Adrenal gland (tissue), 12 donors: ENCODE measurements around the gene ARHGEF37. TPM values are rescaled to one million over a fixed set of nuclear protein-coding genes. Genes with fewer than 3 reads are reported as not detected.
A peak's percentile ranks its signal among the peaks of the same experiment; 100 is the strongest.

Experiments used
- DNase-seq, 7 donors: peaks; one replicate each; pipeline ENCODE4 v3.0.0-alpha.2; 2019 to 2020
- H3K27ac ChIP-seq, 5 donors: fragments of 200-600 bp; sonication (generic) in 4 of 5; 1 replicate in 3 of 5; 2 replicates in 2 of 5; pipeline versions ENCODE4 v1.5.1 to v1.8.0; 2016 to 2020; ENCODE audit warnings: mild to moderate bottlenecking in 1 of 5
- H3K27me3 ChIP-seq: fragments of 200-600 bp; 2 replicates; pipeline ENCODE4 v1.8.0; 2021
- H3K36me3 ChIP-seq, 2 donors: fragments of 200-600 bp; replicated peaks in 1 of 2; 1 replicate in 1 of 2; 2 replicates in 1 of 2; pipeline versions ENCODE4 v1.5.1 to v1.8.0; 2018 to 2022
- H3K4me1 ChIP-seq, 2 donors: fragments of 200-600 bp; replicated peaks in 1 of 2; 1 replicate in 1 of 2; 2 replicates in 1 of 2; pipeline versions ENCODE4 v1.5.1 to v1.8.0; 2018 to 2021
- H3K4me3 ChIP-seq, 4 donors: fragments of 200-600 bp; sonication (generic) in 3 of 4; one replicate each; pipeline ENCODE4 v1.5.1; 2016 to 2018
- H3K9me3 ChIP-seq, 3 donors: fragments of 200-600 bp; sonication (generic) in 1 of 3; replicated peaks in 1 of 3; 1 replicate in 2 of 3; 2 replicates in 1 of 3; pipeline versions ENCODE4 v1.5.1 to v1.8.0; 2016 to 2021
- POLR2A ChIP-seq, 2 donors: fragments of 450-650 bp; IDR thresholded peaks; one replicate each; pipeline ENCODE4 v1.6.1; 2017; ENCODE audit warnings: antibody characterized with exemption in 2 of 2, mild to moderate bottlenecking in 2 of 2, moderate library complexity in 1 of 2
- WGBS, 4 donors: extraction: QIAGEN DNeasy Blood & Tissue Kit in 2 of 4; methylation state at CpG; one replicate each; pipeline versions ENCODE4 v1.1.5 to v1.1.7; 2013 to 2017; 5-methylcytosine and 5-hydroxymethylcytosine counted together
- intact Hi-C, 2 donors: fragments of 100-400 bp; cut with DNase I; formaldehyde crosslinking; loops; one replicate each; pipeline versions ENCODE4 v1.14.1 to v1.15.0; 2022 to 2023
- polyA plus RNA-seq, 3 donors: library from polyadenylated mRNA; stranded (reverse); fragments of 200-250 nt in 2 of 3; fragments of 350-450 nt in 1 of 3; fragmentation: Illumina TruSeq in 1 of 3; extraction: RNeasy Lipid Tissue Mini Kit (QIAGEN cat#74804) in 1 of 3; gene quantifications; one replicate each; pipeline ENCODE4 v1.2.3, GENCODE V29; 2013 to 2014
- total RNA-seq, 9 donors: library from RNA; depleted of rRNA in 4 of 9; stranded (reverse); fragments of >200 nt in 4 of 9; fragments of 120-200 nt in 1 of 9; fragmentation: NEBNext Ultra II Directional in 1 of 9; extraction: Animal tissue kit (Norgen Biotek cat#: 25700) in 1 of 9; gene quantifications; one replicate each; pipeline versions ENCODE4 v1.1.0 to v1.2.4, GENCODE V29; 2013 to 2023
- TF ChIP-seq, protein P1 (sequence below), 6 experiments: fragments of 450-650 bp in 4 of 6; fragments of 200-600 bp in 2 of 6; sonication (generic) in 1 of 6; IDR thresholded peaks; 1 replicate in 5 of 6; 2 replicates in 1 of 6; pipeline versions ENCODE4 v1.5.1 to v1.8.0; 2016 to 2021; ENCODE audit warnings: antibody characterized with exemption in 6 of 6, mild to moderate bottlenecking in 2 of 6, moderate library complexity in 1 of 6
- donor health status: healthy with polysubstance abuse.
- donor health status: Bipolar disorder and iron deficiency.
- donor health status: DM: yes; HTN: yes; CAD: no.
- donor health status: DM: no; HTN: no; CAD: no.
- donor health status: DM: no; HTN: no; CAD: no.
- donor health status: DM: yes; HTN: yes; CAD: no.

ARHGEF37 gene
- total and polyA plus RNA-seq, 12 donors: 0.83 to 8.4 (median 4.0) TPM

- TF ChIP-seq, protein P1, sequence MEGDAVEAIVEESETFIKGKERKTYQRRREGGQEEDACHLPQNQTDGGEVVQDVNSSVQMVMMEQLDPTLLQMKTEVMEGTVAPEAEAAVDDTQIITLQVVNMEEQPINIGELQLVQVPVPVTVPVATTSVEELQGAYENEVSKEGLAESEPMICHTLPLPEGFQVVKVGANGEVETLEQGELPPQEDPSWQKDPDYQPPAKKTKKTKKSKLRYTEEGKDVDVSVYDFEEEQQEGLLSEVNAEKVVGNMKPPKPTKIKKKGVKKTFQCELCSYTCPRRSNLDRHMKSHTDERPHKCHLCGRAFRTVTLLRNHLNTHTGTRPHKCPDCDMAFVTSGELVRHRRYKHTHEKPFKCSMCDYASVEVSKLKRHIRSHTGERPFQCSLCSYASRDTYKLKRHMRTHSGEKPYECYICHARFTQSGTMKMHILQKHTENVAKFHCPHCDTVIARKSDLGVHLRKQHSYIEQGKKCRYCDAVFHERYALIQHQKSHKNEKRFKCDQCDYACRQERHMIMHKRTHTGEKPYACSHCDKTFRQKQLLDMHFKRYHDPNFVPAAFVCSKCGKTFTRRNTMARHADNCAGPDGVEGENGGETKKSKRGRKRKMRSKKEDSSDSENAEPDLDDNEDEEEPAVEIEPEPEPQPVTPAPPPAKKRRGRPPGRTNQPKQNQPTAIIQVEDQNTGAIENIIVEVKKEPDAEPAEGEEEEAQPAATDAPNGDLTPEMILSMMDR (IDR thresholded peaks at IDR 0.05): no peak
- no peak for TF ChIP-seq POLR2A (IDR thresholded peaks at IDR 0.05)
- intact Hi-C loops: no loop called here
These were observed 2.4 kb upstream of the ARHGEF37 start for GRCh38 chr5:149578896-149579295.

GRCh38 chr5:149580808-149581191 is 498 bp upstream of the ARHGEF37 start:
- Histone ChIP-seq H3K27ac (peak overlapping the region in 4 of 5 donors; percentile 5 to 88 (median 62)), H3K9me3 (no peaks in the 10 kb centered on the region), H3K4me3 (peak overlapping the region in 3 of 4 donors; percentile 53 to 90 (median 58)), H3K4me1 (peaks cover 11 to 39% of the 10 kb centered on the region in 2 donors), H3K36me3 (no peaks in the 10 kb centered on the region), H3K27me3 (no peaks in the 10 kb centered on the region)
- TF ChIP-seq POLR2A (IDR thresholded peaks at IDR 0.05): no peak
- TF ChIP-seq, protein P1 (IDR thresholded peaks at IDR 0.05): no peak
- intact Hi-C loops: no loop called here
- DNase-seq: no peak
- WGBS, 4 donors: 43 to 76% (median 52%) methylated on average over 5 to 10 of the region's 10 CpGs

More at GRCh38 chr5:149578896-149579295, 2.4 kb upstream of the ARHGEF37 start:
- Histone ChIP-seq H3K36me3 (no peaks in the 10 kb centered on the region), H3K4me3 (no peak overlapping the region), H3K9me3 (no peaks in the 10 kb centered on the region), H3K27me3 (no peaks in the 10 kb centered on the region), H3K4me1 (peaks cover 11 to 30% of the 10 kb centered on the region in 2 donors), H3K27ac (no peak overlapping the region)
- no peak for DNase-seq
- 78 to 92% (median 85%) methylated on average over 5 of the region's 5 CpGs for WGBS, 4 donors

DNA sequence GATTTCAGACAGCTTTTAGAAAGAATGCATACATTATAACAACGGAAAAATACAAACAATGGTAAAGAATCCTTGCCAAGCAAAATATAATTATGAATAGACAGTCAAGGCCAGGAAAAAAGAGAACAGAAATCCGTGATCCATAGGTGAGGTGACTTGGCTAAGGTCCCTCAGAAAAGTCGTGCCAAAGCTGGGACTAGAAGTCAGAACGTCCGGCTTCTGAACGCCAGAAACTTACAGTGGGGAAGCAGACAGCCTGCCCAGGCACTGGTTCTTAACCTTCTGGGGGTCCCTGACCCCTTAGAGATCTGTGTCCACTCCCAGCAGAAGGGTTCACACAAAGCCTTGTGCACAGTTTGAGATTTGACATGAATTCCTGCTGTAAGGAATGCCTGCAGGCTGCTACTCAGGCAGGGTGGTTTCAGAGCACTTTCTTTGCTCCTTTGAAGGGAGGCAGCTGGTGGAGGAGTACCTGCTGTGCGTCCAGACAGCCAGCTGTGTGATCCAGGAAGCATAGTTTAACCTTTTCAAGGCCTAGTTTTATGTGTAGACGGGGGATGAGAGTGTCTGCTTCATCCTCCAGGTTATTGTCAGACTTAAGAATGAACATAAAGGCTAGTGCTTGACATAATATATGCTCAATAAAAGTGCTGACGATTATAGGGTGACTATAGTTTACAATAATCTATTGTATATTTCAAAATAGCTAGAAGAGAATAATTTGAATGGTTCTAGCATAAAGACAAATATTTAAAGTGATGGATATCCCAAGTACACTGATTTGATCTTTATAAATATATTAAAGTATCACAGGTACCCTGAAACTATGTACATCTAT is 852 bp downstream of the ARHGEF37 start:
- peaks cover 11 to 46% of the 10 kb centered on the region in 2 donors for H3K4me1 ChIP-seq
- peak overlapping the region in 1 of 4 donors; percentile 90 for H3K4me3 ChIP-seq
- peak overlapping the region in 2 of 5 donors; percentile 75 to 88 for H3K27ac ChIP-seq
- TF ChIP-seq, protein P1 (IDR thresholded peaks at IDR 0.05): no peak
- no peak for TF ChIP-seq POLR2A (IDR thresholded peaks at IDR 0.05)
- H3K27me3 ChIP-seq: no peaks in the 10 kb centered on the region
- H3K9me3 ChIP-seq: no peaks in the 10 kb centered on the region
- intact Hi-C loops: no loop called here
- WGBS, 4 donors: 48 to 62% (median 55%) methylated on average over 9 of the region's 9 CpGs
- DNase-seq: no peak
- H3K36me3 ChIP-seq: no peaks in the 10 kb centered on the region

DNA sequence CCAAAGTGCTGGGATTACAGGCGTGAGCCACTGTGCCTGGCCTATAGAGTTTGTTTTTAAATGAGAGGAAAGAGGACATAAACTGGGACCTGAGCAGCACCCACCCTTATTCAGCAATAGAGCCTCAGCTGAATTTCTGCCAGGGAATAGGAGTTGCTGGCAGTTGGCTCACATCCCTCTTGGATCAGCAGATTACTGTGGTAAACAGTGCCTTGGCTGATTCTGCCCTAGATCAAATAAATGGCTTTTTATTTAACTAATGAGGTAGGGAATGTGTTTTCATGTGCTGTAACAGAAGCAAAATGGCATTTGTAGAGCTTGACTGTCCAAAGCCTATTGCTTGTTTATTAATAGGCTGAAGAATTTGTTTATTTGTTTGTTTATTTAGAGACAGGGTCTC is 2.1 kb downstream of the ARHGEF37 start:
- H3K4me1 ChIP-seq: peaks cover 11 to 51% of the 10 kb centered on the region in 2 donors
- peak overlapping the region in 2 of 5 donors; percentile 13 to 56 for H3K27ac ChIP-seq
- TF ChIP-seq, protein P1 (IDR thresholded peaks at IDR 0.05): no peak
- TF ChIP-seq POLR2A (IDR thresholded peaks at IDR 0.05): no peak
- WGBS, 4 donors: 59 to 100% (median 94%) methylated on average over 1 of the region's 1 CpG
- no peaks in the 10 kb centered on the region for H3K9me3 ChIP-seq
- H3K36me3 ChIP-seq: no peaks in the 10 kb centered on the region
- intact Hi-C loops: no loop called here
- no peak overlapping the region for H3K4me3 ChIP-seq
- no peaks in the 10 kb centered on the region for H3K27me3 ChIP-seq
- DNase-seq: peak in 3 of 7 donors; percentile 29 to 64 (median 39)
